Measurements from ENCODE around the gene L1TD1.

L1TD1 gene

GRCh38 chr1:62229468-62229867, 34.8 kb downstream of the L1TD1 start (continued):
- TF ChIP-seq HOXC10 (CRISPR knock-in tag; IDR thresholded peaks at IDR 0.05): no peak
- TF ChIP-seq, protein P1, sequence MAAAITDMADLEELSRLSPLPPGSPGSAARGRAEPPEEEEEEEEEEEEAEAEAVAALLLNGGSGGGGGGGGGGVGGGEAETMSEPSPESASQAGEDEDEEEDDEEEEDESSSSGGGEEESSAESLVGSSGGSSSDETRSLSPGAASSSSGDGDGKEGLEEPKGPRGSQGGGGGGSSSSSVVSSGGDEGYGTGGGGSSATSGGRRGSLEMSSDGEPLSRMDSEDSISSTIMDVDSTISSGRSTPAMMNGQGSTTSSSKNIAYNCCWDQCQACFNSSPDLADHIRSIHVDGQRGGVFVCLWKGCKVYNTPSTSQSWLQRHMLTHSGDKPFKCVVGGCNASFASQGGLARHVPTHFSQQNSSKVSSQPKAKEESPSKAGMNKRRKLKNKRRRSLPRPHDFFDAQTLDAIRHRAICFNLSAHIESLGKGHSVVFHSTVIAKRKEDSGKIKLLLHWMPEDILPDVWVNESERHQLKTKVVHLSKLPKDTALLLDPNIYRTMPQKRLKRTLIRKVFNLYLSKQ (tag by site-specific recombination; IDR thresholded peaks at IDR 0.05; ENCODE audit: borderline replicate concordance): no peak
- no peak for TF ChIP-seq ZNF311 (tag by site-specific recombination; IDR thresholded peaks at IDR 0.05; ENCODE audit: borderline replicate concordance)
- TF ChIP-seq ZSCAN30 (tag by site-specific recombination; IDR thresholded peaks at IDR 0.05): no peak
- no peak for TF ChIP-seq ZNF530 (tag by site-specific recombination; IDR thresholded peaks at IDR 0.05; ENCODE audit: low read depth)
- TF ChIP-seq ZNF398 (tag by site-specific recombination; IDR thresholded peaks at IDR 0.05): 0 out of 2 replicates have a peak, but pooled peaks have one; percentile 11
- no peak for TF ChIP-seq ZNF112 (tag by site-specific recombination; IDR thresholded peaks at IDR 0.05)
- no peak for TF ChIP-seq ZNF146 (tag by site-specific recombination; IDR thresholded peaks at IDR 0.05)
- no peak for TF ChIP-seq ZXDB (tag by site-specific recombination; IDR thresholded peaks at IDR 0.05)
- TF ChIP-seq ZNF544 (tag by site-specific recombination; IDR thresholded peaks at IDR 0.05): no peak
- no peak for TF ChIP-seq ZNF585B (tag by site-specific recombination; IDR thresholded peaks at IDR 0.05)
- TF ChIP-seq OVOL3 (tag by site-specific recombination; IDR thresholded peaks at IDR 0.05): no peak
- no peak for TF ChIP-seq ZBTB44 (tag by site-specific recombination; IDR thresholded peaks at IDR 0.05)
- TF ChIP-seq, protein P2, sequence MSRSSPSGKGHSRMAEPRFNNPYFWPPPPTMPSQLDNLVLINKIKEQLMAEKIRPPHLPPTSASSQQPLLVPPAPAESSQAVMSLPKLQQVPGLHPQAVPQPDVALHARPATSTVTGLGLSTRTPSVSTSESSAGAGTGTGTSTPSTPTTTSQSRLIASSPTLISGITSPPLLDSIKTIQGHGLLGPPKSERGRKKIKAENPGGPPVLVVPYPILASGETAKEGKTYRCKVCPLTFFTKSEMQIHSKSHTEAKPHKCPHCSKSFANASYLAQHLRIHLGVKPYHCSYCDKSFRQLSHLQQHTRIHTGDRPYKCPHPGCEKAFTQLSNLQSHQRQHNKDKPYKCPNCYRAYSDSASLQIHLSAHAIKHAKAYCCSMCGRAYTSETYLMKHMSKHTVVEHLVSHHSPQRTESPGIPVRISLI (tag by site-specific recombination; IDR thresholded peaks at IDR 0.05): no peak
- TF ChIP-seq, protein P3, sequence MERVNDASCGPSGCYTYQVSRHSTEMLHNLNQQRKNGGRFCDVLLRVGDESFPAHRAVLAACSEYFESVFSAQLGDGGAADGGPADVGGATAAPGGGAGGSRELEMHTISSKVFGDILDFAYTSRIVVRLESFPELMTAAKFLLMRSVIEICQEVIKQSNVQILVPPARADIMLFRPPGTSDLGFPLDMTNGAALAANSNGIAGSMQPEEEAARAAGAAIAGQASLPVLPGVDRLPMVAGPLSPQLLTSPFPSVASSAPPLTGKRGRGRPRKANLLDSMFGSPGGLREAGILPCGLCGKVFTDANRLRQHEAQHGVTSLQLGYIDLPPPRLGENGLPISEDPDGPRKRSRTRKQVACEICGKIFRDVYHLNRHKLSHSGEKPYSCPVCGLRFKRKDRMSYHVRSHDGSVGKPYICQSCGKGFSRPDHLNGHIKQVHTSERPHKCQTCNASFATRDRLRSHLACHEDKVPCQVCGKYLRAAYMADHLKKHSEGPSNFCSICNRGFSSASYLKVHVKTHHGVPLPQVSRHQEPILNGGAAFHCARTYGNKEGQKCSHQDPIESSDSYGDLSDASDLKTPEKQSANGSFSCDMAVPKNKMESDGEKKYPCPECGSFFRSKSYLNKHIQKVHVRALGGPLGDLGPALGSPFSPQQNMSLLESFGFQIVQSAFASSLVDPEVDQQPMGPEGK (tag by site-specific recombination; IDR thresholded peaks at IDR 0.05): peak; percentile 31; the same call in 1 of the 2 replicates
- no peak for TF ChIP-seq ZBTB11 (tag by site-specific recombination; conservative IDR thresholded peaks at IDR 0.05; ENCODE audit: low read depth)
- TF ChIP-seq, protein P4, sequence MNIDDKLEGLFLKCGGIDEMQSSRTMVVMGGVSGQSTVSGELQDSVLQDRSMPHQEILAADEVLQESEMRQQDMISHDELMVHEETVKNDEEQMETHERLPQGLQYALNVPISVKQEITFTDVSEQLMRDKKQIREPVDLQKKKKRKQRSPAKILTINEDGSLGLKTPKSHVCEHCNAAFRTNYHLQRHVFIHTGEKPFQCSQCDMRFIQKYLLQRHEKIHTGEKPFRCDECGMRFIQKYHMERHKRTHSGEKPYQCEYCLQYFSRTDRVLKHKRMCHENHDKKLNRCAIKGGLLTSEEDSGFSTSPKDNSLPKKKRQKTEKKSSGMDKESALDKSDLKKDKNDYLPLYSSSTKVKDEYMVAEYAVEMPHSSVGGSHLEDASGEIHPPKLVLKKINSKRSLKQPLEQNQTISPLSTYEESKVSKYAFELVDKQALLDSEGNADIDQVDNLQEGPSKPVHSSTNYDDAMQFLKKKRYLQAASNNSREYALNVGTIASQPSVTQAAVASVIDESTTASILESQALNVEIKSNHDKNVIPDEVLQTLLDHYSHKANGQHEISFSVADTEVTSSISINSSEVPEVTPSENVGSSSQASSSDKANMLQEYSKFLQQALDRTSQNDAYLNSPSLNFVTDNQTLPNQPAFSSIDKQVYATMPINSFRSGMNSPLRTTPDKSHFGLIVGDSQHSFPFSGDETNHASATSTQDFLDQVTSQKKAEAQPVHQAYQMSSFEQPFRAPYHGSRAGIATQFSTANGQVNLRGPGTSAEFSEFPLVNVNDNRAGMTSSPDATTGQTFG (tag by site-specific recombination; IDR thresholded peaks at IDR 0.05; ENCODE audit: borderline replicate concordance): no peak
- no peak for TF ChIP-seq ZNF184 (tag by site-specific recombination; IDR thresholded peaks at IDR 0.05)
- no peak for TF ChIP-seq ZNF514 (tag by site-specific recombination; IDR thresholded peaks at IDR 0.05)
- TF ChIP-seq ZFP69B (tag by site-specific recombination; IDR thresholded peaks at IDR 0.05): no peak
- TF ChIP-seq ZNF16 (tag by site-specific recombination; IDR thresholded peaks at IDR 0.05; ENCODE audit: low read depth): no peak
- no peak for TF ChIP-seq GLI2 (tag by site-specific recombination; IDR thresholded peaks at IDR 0.05; ENCODE audit: borderline replicate concordance, low read depth)
- TF ChIP-seq MYNN (tag by site-specific recombination; IDR thresholded peaks at IDR 0.05; ENCODE audit: borderline replicate concordance): no peak
